Ishikawa (cell line): Measurements from ENCODE around the gene LUZP2.

Experiments
- CEBPB ChIP-seq: IDR thresholded peaks from 2 replicates; pipeline ENCODE4 v1.6.1; 2012
- CREB1 ChIP-seq: IDR thresholded peaks from 2 replicates; pipeline ENCODE4 v1.6.1; 2012; ENCODE audit warnings: low read depth
- EGR1 ChIP-seq: IDR thresholded peaks from 2 replicates; pipeline ENCODE4 v1.6.1; 2012
- EP300 ChIP-seq: IDR thresholded peaks from 2 replicates; pipeline ENCODE4 v1.6.1; 2012; ENCODE audit warnings: borderline replicate concordance
- FOXM1 ChIP-seq: IDR thresholded peaks from 2 replicates; pipeline ENCODE4 v1.6.1; 2012; ENCODE audit warnings: low read depth, borderline replicate concordance
- NFIC ChIP-seq: IDR thresholded peaks from 2 replicates; pipeline ENCODE4 v1.6.1; 2012
- RAD21 ChIP-seq: IDR thresholded peaks from 2 replicates; pipeline ENCODE4 v1.6.1; 2012; ENCODE audit warnings: low read depth
- TAF1 ChIP-seq: IDR thresholded peaks from 2 replicates; pipeline ENCODE4 v1.6.1; 2012; ENCODE audit warnings: low read depth, mild to moderate bottlenecking
- TCF12 ChIP-seq: IDR thresholded peaks from 2 replicates; pipeline ENCODE4 v1.6.1; 2012; ENCODE audit warnings: low read depth
- TEAD4 ChIP-seq: IDR thresholded peaks from 2 replicates; pipeline ENCODE4 v1.6.1; 2012
- YY1 ChIP-seq: IDR thresholded peaks from 2 replicates; pipeline ENCODE4 v1.6.1; 2012; ENCODE audit warnings: low read depth
- ZBTB7A ChIP-seq: IDR thresholded peaks from 2 replicates; pipeline ENCODE4 v1.6.1; 2012; ENCODE audit warnings: low read depth
- TF ChIP-seq, protein P1 (sequence below): IDR thresholded peaks from 2 replicates; pipeline ENCODE4 v1.6.1; 2012
- TF ChIP-seq, protein P2 (sequence below): IDR thresholded peaks from 2 replicates; pipeline ENCODE4 v1.6.1; 2012; ENCODE audit warnings: low read depth, mild to moderate bottlenecking
- TF ChIP-seq, protein P3 (sequence below): IDR thresholded peaks from 2 replicates; pipeline ENCODE4 v1.6.1; 2012

Gene LUZP2

DNA sequence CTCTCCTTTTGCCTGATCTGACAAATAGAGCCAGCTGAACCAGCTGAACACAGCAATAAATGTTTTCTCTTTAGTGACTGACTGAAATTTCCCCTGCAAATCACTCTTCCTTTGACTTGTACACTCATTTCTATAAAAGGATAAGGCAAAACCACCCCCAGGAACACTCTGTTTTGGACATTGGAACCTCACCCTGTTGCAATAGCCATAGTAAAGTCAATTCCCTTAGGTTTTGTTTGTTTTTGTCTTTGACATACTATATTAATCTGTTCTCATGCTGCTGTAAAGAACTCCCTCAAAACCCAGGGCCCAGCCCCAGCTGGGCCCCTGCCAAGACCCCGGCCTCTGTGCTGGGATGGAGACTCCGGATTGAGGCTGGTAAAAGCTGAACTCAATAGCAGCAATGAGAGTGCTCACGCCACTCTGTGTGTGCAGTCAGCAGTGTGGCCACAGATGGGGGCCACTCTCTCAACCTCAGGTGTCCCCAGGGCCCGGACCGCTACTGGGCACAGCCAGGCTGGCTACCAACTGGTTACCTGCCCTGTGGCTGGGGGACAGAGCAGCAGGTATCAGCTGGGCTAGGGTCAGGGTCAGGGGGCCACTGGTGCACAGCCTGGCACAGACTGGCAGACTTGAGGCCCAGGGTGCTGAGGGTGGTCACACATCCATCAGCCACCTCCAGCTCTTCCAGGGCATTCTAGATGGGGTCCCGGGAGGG lies 597.4 kb downstream of the LUZP2 start:
- TF ChIP-seq CEBPB (no peak), TEAD4 (no peak), TCF12 (no peak), CREB1 (no peak), NFIC (no peak), RAD21 (no peak), EP300 (no peak), FOXM1 (no peak), ZBTB7A (no peak), EGR1 (no peak), TAF1 (no peak), YY1 (no peak)
- TF ChIP-seq, protein P1, sequence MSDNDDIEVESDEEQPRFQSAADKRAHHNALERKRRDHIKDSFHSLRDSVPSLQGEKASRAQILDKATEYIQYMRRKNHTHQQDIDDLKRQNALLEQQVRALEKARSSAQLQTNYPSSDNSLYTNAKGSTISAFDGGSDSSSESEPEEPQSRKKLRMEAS = no peak
- TF ChIP-seq, protein P2, sequence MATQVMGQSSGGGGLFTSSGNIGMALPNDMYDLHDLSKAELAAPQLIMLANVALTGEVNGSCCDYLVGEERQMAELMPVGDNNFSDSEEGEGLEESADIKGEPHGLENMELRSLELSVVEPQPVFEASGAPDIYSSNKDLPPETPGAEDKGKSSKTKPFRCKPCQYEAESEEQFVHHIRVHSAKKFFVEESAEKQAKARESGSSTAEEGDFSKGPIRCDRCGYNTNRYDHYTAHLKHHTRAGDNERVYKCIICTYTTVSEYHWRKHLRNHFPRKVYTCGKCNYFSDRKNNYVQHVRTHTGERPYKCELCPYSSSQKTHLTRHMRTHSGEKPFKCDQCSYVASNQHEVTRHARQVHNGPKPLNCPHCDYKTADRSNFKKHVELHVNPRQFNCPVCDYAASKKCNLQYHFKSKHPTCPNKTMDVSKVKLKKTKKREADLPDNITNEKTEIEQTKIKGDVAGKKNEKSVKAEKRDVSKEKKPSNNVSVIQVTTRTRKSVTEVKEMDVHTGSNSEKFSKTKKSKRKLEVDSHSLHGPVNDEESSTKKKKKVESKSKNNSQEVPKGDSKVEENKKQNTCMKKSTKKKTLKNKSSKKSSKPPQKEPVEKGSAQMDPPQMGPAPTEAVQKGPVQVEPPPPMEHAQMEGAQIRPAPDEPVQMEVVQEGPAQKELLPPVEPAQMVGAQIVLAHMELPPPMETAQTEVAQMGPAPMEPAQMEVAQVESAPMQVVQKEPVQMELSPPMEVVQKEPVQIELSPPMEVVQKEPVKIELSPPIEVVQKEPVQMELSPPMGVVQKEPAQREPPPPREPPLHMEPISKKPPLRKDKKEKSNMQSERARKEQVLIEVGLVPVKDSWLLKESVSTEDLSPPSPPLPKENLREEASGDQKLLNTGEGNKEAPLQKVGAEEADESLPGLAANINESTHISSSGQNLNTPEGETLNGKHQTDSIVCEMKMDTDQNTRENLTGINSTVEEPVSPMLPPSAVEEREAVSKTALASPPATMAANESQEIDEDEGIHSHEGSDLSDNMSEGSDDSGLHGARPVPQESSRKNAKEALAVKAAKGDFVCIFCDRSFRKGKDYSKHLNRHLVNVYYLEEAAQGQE = no peak
- TF ChIP-seq, protein P3, sequence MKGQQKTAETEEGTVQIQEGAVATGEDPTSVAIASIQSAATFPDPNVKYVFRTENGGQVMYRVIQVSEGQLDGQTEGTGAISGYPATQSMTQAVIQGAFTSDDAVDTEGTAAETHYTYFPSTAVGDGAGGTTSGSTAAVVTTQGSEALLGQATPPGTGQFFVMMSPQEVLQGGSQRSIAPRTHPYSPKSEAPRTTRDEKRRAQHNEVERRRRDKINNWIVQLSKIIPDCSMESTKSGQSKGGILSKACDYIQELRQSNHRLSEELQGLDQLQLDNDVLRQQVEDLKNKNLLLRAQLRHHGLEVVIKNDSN = no peak

DNA sequence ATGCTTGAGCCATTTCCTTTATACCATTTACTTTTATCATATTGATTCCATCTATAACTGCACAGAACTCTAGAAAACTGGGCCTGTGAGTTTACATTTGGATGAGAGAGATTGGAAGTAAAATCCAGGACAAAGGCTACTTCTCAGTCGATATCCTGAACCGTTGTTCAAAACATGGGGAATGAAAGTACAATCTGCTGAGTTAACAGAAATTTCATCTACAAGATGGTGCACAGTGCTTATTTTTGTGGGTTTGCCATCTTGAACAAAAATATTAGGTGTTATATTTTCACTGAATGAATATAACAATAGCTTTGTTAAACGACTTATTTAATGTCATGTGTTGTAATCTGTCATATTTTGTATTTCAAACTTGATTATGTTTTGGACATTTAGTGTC lies 622.6 kb downstream of the LUZP2 start:
- TF ChIP-seq EP300 (no peak), TEAD4 (no peak), TAF1 (no peak), FOXM1 (no peak), EGR1 (no peak), TCF12 (no peak), RAD21 (no peak), YY1 (no peak), CREB1 (no peak), CEBPB (no peak), ZBTB7A (no peak), NFIC (no peak)
- TF ChIP-seq, protein P2 = no peak
- TF ChIP-seq, protein P3 = no peak
- TF ChIP-seq, protein P1 = no peak
